Stimulated activated CD8-positive, alpha-beta memory T cell treated with anti-CD3 and anti-CD28 coated beads, Interleukin-7, amount 100 ng/mL, for 48 hours (primary cell): ENCODE results near the gene SANBR.
A peak's percentile ranks its signal among the peaks of the same experiment; 100 is the strongest.
"Not testable (repeated sequence)": the region's sequence is repeated elsewhere in the genome, so short reads cannot be mapped to it uniquely, and the experiment has no call there.

Experiments
- DNase-seq, 2 donors: peaks; one replicate each; pipeline ENCODE4 v3.0.0-alpha.2; 2020; ENCODE audit warnings: low read depth in 1 of 2; ENCODE audit errors: extremely low read depth in 1 of 2

The SANBR gene

DNA sequence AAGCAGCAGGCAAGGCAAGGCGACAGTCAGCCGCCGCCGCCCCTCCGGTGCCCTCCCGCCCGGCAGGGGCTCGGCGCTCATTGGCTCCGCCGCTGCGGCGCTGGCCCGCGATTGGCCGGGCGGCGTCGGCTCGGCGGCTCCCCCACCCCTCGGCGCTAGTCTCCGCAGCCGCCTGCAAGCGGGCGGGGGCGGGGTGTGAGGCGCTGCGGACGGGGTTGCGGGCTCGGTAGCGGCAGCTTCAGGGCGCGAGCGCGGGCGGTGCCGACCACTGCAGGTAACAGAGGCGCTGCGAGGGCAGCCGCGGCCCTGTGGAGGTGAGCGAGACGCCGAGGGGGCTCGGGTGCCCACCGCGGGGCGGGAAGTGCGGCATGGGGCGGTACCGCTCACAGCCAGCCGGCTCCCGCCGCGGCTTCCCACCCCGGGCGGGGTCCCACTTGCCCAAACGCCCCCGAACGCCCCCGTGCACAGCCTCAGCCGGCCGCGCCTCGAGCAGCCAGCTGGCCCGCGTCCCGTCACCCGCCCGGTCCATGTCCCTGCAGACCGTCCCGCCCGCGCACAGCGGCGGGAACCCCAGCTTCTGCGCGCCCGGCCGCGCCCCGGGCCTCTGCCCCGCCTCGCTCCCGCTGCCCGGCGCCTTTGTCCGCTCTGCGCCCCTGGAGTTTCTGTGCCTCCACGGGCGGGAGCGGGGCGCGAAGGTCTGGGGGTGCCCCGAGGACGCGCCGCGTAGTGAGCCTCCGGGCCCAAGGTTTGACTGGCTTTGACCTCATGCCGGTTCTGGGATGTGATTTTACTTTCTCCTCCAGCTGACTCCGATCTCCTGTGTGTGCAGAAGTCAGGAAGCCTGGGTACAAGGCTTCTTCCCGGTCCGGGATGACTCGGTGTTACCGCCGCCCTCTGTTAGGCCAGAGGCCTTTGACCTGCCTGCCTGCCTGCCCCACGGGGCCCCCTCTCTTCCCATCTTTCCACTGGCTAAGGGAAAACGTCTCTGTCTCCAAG is at the start of gene SANBR:
SANBR (plus strand) TSS at position 158 of the 996 bp plus-strand sequence. CDS start 4,480 bp downstream, outside the sequence.
- peak; percentile 61 to 72 for DNase-seq

DNA sequence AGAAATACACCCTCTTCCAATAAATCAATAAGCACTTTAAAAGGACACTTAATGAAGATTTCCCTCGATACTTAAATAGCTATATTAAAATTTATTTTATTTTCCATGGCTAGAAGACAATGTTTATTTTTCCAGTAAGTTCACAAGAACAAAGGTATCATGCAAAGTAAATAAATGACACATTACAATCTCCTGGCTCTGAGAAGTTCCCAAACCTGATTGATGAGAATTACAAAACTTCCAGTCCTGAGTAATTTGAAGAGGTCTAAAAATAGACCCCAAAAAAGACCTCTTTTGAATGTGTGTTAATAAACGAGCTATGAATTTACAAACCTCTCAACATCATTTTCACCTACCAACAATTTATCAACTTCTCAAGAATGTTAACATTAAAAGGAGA is 49.7 kb upstream of the SANBR start:
- no peak for DNase-seq

GRCh38 chr2:61016392-61017002 is 49.2 kb upstream of the SANBR start:
- DNase-seq, result peak in 1 of 2 donors; percentile 45

DNA sequence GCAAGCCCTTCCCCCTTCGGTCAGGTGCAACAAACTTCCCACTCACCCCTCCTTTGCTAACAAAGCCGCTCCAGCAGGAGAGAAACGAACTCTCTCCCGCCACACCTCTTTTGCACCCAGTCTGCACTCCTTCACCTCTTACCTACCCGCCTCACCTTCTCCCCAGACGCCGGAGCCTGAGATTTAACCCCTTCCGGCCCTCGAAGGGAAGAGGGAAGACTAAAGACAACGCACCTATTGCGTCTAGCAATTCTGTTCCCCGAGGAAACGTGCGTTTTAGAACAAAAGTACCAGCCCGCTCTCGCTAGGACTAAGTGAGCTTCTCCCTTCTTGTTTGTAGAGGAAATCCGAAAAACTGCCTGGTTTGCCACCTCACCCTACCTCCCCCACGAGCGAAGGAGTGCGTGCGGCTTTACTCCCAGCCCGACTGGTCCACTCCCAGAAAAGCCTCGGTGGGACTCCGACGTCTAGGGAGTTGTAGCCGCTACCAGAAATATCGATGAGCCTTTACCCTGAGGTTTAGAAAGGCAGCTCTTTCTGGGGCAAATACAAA is 48.6 kb upstream of the SANBR start:
- peak; percentile 50 to 51 for DNase-seq

GRCh38 chr2:61017556-61018317 is 47.9 kb upstream of the SANBR start, which contains the start of the genes PEX13 and PUS10:
TSS of gene PEX13 (plus strand) at chr2:61017720. CDS start at chr2:61017760, 40 bp downstream.
TSS of gene PUS10 (minus strand) at chr2:61018255. CDS start at chr2:61011890, 6,365 bp downstream.
- DNase-seq, result peak; percentile 54 to 69

DNA sequence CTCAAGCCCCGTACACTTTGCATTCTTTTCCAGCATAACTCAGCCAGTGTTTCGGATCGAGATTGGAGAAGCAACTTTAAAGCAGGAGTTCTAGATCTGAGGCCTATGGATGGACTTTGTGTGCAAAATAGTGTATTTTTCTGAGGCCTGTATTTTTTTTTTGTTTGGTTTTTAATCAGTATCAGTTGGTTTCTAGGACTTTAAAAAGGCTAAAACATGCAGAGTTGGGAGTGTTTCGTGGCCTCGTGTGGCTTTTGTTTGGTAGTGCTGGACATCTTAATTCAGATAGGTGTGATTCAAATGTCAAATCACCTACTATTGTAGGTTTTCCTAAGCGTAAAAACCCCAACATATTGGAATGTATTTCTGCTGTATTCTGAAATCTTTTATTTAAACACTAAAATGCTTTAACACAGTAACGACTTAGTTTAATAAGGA is 47.3 kb upstream of the SANBR start:
- DNase-seq, result no peak

DNA sequence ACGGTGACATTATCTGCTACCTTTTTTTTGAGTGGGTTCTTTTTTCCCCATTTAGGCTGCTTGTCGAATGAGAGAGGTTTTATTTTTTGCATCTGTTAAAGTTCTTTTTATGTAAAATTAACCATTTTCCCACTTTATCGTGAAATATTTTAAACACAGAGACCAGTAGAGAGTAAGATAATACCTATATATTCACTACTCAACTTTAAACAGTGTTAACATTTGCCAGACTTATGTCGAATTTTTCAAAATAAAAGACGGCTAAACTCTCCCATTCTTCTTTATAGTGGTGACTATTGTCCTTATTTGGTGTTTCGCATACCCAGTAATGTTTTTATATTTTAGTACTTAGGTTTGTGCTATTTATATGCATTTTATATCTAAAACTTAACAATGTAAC is 46.9 kb upstream of the SANBR start:
- no peak for DNase-seq

GRCh38 chr2:61021228-61021660 is 44.4 kb upstream of the SANBR start:
- DNase-seq, result no peak

- no peak for DNase-seq
Observed at GRCh38 chr2:61023670-61024069, 42.0 kb upstream of the SANBR start.

DNA sequence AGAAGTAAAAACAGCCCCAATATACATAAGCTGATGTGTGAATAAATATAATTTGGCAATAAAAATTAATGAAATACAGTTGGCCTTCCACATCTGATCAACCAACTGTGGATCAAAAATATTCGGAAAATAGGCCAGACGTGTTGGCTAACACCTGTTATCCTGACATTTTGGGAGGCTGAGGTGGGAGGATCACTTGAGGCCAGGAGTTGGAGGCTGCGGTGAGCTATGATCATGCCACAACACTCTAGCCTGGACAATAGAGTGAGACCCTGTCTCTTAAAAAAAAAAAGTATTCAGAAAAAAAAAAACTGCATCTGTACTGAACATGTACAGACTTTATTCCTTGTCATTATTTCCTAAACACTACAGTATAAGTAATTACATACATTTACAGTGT is 36.1 kb upstream of the SANBR start:
- no peak for DNase-seq

DNA sequence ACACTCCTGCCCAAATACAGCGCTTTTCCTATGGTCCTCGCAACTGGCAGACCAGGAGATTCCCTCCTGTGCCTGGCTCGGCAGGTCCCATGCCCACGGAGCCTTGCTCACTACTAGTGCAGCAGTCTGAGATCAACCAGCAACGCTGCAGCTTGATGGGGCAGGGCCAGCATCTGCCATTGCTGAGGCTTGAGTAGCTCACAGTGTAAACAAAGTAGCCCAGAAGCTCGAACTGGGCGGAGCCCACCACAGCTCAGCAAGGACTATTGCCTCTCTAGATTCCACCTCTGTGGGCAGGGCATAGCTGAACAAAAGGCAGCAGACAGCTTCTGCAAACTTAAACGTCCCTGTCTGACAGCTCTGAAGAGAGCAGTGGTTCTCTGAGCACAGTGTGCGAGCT is 31.1 kb upstream of the SANBR start:
- DNase-seq, result not testable (repeated sequence)

- DNase-seq, result not testable (repeated sequence)
Observed at GRCh38 chr2:61036643-61037042, 29.0 kb upstream of the SANBR start.

DNA sequence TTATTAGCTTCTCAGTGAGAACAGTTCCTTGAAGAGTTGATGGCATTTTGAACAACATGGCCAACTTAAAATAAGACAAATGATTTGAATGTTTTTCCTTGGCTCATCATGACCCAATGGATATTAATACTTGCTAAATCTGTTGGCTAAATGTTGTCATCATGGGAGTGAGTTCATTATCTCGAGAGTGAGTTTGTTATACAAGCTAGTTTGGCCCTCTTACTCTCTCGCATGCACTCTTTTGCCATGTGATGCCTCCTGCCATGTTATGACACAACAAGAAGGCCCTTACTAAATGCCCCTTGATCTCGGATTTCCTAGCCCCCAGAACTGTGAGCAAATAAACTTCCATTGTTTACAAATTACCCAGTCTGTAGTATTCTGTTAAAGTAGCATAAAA is 22.9 kb upstream of the SANBR start:
- DNase-seq, result no peak

GRCh38 chr2:61044636-61045035 is 21.0 kb upstream of the SANBR start:
- no peak for DNase-seq

DNA sequence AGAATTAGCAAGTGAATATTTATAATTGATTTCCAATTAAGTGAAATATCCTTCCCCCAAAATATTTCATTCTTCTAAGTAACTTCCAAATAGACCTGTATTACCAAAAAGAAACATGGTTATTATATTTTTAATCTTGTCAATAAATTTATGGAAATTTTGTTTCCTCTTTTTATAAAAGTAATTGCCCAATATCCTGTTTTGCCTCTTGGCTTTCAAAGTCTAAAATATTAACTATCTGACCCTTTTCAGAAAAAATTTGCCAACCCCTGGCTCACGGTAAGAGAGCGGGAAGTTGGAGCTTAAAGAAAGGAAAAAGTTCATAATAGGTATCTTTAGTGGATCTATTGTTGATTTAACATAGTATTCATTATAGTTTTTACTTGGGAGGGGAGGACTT is 20.4 kb upstream of the SANBR start:
- no peak for DNase-seq

DNA sequence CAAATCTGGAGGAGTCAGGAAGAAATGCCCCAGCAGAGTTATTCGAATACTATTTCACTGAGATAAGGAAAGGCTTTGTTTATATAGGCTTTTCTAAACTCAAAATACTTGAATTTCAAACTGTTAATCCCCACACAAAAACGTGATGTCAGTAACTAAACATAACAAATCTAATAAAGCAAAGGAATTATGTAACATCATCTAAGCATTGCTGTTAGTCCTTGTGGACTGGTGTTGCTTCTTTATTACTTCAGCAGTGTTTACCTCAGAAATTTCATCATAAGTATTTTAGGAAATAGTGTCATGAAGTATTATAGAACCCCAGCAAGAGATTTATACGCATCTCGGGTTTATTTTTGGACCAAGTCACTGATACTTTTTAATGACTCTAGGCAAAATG is 19.7 kb upstream of the SANBR start:
- DNase-seq, result no peak

GRCh38 chr2:61055557-61055956 is 10.1 kb upstream of the SANBR start:
- no peak for DNase-seq

- no peak for DNase-seq
Observed at GRCh38 chr2:61057562-61057961, 8.1 kb upstream of the SANBR start.

DNA sequence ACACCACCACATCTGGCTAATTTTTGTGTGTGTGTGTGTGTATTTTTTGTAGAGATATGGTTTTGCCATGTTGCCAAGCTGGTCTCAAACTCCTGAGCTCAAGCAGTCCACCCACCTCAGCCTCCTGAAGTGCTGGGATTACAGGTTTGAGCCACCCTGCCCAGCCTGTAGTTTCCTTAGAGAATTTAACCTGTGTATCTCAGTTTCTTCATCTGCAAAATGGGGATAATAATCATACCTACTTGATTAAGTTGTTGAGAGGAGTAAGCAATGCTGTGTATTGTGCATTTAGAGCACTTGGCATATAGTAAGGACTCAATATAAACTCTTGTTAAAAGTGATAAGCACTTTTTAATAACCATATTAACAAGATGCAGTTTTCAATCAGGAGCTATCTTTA is 6.3 kb upstream of the SANBR start:
- no peak for DNase-seq

GRCh38 chr2:61074100-61074499 is 8.4 kb downstream of the SANBR start:
- no peak for DNase-seq

DNA sequence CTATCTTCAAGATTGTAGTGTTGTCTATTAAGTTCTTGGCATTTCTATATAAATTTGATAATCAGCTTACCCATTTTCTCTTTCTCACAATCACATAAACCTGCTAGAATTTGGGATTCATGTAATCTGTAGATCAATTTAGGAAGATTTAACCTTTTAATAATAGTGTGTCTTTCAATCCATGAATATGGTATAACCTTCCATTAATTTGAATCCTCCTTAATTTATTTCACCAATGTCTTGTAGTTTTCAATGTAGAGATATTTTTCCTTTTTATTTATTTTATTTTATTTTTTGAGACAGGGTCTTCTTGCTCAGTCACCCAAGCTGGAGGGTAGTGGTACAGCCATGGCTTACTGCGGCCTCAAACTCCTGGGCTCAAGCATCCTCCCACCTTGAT is 20.2 kb downstream of the SANBR start:
- DNase-seq, result no peak
